Body of pancreas (tissue), 4 donors: ENCODE measurements around the gene GMPR.

Experiments
- CTCF ChIP-seq, 7 experiments: fragments of 450-650 bp in 4 of 7; fragments of 200-600 bp in 3 of 7; sonication (generic) in 3 of 7; IDR thresholded peaks; one replicate each; pipeline ENCODE4 v1.5.1; 2016 to 2019; ENCODE audit warnings: antibody characterized with exemption in 7 of 7
- POLR2A ChIP-seq, 3 donors: fragments of 450-650 bp; IDR thresholded peaks; one replicate each; pipeline ENCODE4 v1.6.1; 2016; ENCODE audit warnings: antibody characterized with exemption in 3 of 3, mild to moderate bottlenecking in 2 of 3

- no peak for TF ChIP-seq CTCF (IDR thresholded peaks at IDR 0.05)
- TF ChIP-seq POLR2A (IDR thresholded peaks at IDR 0.05) = no peak
Observed at GRCh38 chr6:16326531-16326930, 88.1 kb downstream of the GMPR start.
